ENCODE measurements around the gene FNIP2. TPM values are rescaled to one million over a fixed set of nuclear protein-coding genes. Genes with fewer than 3 reads are reported as not detected.

FNIP2 gene
- total RNA-seq, 6 experiments from 2014 or later: 14.1 to 22.2 (median 18.2) TPM

- Mint-ChIP-seq H3K9me3 (no peaks in the 10 kb centered on the region), H3K27ac (no peak overlapping the region), H3K4me3 (no peak overlapping the region), H3K4me1 (ENCODE audit: low read depth) (peaks cover 60% of the 10 kb centered on the region), H3K36me3 (ENCODE audit: low read depth) (no peaks in the 10 kb centered on the region), H3K27me3 (ENCODE audit: insufficient read depth) (no peaks in the 10 kb centered on the region)
- no peak for DNase-seq
- TF ChIP-seq, protein P1, sequence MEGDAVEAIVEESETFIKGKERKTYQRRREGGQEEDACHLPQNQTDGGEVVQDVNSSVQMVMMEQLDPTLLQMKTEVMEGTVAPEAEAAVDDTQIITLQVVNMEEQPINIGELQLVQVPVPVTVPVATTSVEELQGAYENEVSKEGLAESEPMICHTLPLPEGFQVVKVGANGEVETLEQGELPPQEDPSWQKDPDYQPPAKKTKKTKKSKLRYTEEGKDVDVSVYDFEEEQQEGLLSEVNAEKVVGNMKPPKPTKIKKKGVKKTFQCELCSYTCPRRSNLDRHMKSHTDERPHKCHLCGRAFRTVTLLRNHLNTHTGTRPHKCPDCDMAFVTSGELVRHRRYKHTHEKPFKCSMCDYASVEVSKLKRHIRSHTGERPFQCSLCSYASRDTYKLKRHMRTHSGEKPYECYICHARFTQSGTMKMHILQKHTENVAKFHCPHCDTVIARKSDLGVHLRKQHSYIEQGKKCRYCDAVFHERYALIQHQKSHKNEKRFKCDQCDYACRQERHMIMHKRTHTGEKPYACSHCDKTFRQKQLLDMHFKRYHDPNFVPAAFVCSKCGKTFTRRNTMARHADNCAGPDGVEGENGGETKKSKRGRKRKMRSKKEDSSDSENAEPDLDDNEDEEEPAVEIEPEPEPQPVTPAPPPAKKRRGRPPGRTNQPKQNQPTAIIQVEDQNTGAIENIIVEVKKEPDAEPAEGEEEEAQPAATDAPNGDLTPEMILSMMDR (IDR thresholded peaks at IDR 0.05): no peak
These were observed 9.9 kb downstream of the FNIP2 start for GRCh38 chr4:158778712-158779111.

GRCh38 chr4:158781963-158782362, 13.1 kb downstream of the FNIP2 start:
- peak overlapping the region; percentile 58 for H3K4me3 Mint-ChIP-seq
- peaks cover 68% of the 10 kb centered on the region for H3K4me1 Mint-ChIP-seq (ENCODE audit: low read depth)
- H3K27me3 Mint-ChIP-seq (ENCODE audit: insufficient read depth): no peaks in the 10 kb centered on the region
- DNase-seq: no peak
- H3K27ac Mint-ChIP-seq: peak overlapping the region; percentile 80
- H3K9me3 Mint-ChIP-seq: no peaks in the 10 kb centered on the region
- H3K36me3 Mint-ChIP-seq (ENCODE audit: low read depth): no peaks in the 10 kb centered on the region
- TF ChIP-seq, protein P1 (IDR thresholded peaks at IDR 0.05): 0 out of 2 replicates have a peak, but pooled peaks have one; percentile 9

DNA sequence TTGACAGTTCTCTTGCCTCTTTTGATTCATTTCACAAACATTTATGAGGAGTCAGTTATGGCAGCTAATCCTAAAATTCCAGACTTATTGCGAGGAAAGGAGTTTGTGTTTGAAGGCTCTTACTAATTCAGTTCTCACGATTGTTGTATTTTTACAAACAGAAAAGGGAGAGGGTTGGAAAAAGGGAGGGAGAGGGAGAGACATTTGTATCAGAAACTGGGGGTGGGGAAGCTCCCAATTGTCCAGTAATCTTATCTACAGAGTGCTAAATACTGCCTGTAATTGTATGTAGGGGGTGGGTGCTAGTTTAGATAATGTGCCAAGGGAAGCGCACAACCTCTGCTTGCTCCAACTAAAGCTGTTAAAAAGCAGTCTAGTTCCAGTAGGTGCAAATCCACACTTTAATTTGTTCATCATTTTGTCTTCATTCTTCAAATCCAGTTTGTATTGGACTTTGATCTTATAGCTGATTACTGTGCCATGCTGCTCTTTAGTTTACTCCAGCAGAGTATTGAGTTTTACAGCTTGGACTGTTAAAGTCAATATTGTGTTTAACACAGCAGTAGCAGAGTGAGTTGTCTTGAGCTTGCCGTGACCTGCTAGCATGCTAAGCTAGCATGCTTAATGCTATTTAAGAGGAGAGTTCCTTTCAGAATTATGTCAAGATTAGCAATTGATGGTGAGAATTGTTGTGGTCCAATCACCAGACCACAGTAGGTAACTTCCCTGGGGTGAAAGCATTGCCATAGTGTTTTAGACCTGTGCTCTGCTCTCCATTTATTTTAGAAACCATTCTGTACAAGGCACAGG, 13.9 kb downstream of the FNIP2 start:
- Mint-ChIP-seq H3K27ac (peak overlapping the region; percentile 80), H3K27me3 (ENCODE audit: insufficient read depth) (no peaks in the 10 kb centered on the region), H3K4me3 (peak overlapping the region; percentile 58), H3K9me3 (no peaks in the 10 kb centered on the region), H3K4me1 (ENCODE audit: low read depth) (peaks cover 71% of the 10 kb centered on the region), H3K36me3 (ENCODE audit: low read depth) (no peaks in the 10 kb centered on the region)
- peak; percentile 37 for DNase-seq
- TF ChIP-seq, protein P1 (IDR thresholded peaks at IDR 0.05): no peak

DNA sequence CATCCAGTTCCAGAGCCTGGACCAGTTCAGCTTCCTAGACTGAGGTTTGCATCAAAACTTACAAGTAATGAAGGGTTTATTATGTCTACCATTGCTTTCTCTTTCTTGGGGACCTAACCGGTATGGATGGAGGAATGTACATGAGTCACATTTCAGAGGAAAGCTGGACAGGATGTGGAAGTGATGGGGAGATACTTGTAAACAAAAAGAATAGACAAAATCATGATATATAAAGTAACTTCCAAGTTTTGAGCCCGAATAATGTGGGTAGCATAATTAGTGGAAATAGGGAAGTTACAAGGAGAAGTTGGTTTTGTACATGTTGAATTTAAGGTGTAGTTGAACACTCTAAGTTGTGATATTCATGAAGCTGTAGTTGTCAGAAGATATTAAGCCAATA, 15.0 kb downstream of the FNIP2 start:
- DNase-seq: peak; percentile 52
- Mint-ChIP-seq H3K27ac (peak overlapping the region; percentile 80), H3K36me3 (ENCODE audit: low read depth) (no peaks in the 10 kb centered on the region), H3K4me1 (ENCODE audit: low read depth) (peaks cover 71% of the 10 kb centered on the region), H3K9me3 (no peaks in the 10 kb centered on the region), H3K4me3 (peak overlapping the region; percentile 59), H3K27me3 (ENCODE audit: insufficient read depth) (no peaks in the 10 kb centered on the region)
- TF ChIP-seq, protein P1 (IDR thresholded peaks at IDR 0.05): no peak

DNA sequence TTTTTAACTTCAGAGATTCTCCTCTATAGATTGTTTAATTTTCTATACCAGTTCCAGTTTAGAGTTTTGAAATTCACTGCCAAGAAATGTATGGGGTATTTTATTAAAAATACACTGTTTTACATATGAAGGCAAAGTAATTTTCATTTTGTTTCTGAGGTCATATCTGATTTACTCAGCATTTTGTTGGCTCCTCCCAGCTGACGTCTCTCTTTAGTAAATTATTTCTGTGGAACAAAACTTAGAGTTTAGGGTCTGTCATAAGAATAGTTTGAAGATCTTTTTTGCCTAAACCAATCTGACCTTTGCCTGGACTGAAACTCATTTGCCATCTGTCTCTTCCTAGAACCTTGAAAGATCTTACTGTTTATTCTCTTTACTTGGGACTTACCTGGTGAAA, 16.9 kb downstream of the FNIP2 start:
- no peaks in the 10 kb centered on the region for H3K27me3 Mint-ChIP-seq (ENCODE audit: insufficient read depth)
- no peaks in the 10 kb centered on the region for H3K9me3 Mint-ChIP-seq
- H3K4me3 Mint-ChIP-seq: no peak overlapping the region; the same call in 1 of the 2 replicates
- peaks cover 66% of the 10 kb centered on the region for H3K4me1 Mint-ChIP-seq (ENCODE audit: low read depth)
- TF ChIP-seq, protein P1 (IDR thresholded peaks at IDR 0.05): no peak
- H3K27ac Mint-ChIP-seq: peak overlapping the region; percentile 3; the same call in 1 of the 2 replicates
- H3K36me3 Mint-ChIP-seq (ENCODE audit: low read depth): no peaks in the 10 kb centered on the region
- DNase-seq: no peak
